ENCODE data around the gene AGTRAP. TPM values are rescaled to one million over a fixed set of nuclear protein-coding genes. Genes with fewer than 3 reads are reported as not detected.
A peak's percentile ranks its signal among the peaks of the same experiment; 100 is the strongest.

AGTRAP gene
- total and polyA plus RNA-seq, 2 of the 8 experiments (the other 6 are each of a cell fraction or from before 2014, with no cell fraction given): 69.7 to 192 TPM

DNA sequence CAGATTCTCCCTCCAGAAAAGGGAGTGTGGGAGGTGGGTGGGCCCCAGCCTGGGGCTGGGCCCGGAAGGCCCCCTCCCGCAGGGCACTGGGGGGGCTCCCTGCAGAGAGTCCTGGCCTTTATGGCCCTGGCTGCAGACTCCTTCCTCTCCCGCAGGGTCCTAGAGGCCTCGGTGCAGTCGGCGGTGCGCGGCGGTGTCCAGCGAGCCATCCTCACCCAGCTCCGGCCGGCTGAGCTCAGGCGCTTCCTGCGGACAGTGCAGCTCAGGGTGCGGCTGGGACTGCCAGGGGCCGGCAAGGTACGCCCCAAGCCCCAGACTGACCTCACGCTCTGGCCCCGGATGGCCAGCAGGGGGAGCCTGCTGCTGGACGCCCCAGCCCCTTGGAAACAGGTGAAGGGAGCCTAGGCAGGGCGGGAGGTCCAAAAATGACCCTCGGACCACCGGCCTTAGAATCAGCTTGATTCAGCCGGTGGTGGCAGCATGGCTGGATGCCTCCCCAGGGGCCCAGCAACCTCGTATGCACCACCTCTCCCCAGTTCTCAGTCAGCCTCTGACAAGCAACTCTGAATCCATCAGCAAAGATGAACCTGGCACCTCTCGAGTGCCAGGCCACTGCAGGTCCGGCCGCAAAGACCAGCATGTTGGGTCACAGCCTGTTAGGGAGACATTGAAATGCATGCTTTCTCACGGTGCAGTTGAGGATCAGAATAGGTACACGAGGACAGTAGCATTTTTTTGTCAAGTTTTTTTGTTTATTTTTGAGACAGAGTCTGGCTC is 49.2 kb downstream of the AGTRAP start (continued):
- TF ChIP-seq, protein P1, sequence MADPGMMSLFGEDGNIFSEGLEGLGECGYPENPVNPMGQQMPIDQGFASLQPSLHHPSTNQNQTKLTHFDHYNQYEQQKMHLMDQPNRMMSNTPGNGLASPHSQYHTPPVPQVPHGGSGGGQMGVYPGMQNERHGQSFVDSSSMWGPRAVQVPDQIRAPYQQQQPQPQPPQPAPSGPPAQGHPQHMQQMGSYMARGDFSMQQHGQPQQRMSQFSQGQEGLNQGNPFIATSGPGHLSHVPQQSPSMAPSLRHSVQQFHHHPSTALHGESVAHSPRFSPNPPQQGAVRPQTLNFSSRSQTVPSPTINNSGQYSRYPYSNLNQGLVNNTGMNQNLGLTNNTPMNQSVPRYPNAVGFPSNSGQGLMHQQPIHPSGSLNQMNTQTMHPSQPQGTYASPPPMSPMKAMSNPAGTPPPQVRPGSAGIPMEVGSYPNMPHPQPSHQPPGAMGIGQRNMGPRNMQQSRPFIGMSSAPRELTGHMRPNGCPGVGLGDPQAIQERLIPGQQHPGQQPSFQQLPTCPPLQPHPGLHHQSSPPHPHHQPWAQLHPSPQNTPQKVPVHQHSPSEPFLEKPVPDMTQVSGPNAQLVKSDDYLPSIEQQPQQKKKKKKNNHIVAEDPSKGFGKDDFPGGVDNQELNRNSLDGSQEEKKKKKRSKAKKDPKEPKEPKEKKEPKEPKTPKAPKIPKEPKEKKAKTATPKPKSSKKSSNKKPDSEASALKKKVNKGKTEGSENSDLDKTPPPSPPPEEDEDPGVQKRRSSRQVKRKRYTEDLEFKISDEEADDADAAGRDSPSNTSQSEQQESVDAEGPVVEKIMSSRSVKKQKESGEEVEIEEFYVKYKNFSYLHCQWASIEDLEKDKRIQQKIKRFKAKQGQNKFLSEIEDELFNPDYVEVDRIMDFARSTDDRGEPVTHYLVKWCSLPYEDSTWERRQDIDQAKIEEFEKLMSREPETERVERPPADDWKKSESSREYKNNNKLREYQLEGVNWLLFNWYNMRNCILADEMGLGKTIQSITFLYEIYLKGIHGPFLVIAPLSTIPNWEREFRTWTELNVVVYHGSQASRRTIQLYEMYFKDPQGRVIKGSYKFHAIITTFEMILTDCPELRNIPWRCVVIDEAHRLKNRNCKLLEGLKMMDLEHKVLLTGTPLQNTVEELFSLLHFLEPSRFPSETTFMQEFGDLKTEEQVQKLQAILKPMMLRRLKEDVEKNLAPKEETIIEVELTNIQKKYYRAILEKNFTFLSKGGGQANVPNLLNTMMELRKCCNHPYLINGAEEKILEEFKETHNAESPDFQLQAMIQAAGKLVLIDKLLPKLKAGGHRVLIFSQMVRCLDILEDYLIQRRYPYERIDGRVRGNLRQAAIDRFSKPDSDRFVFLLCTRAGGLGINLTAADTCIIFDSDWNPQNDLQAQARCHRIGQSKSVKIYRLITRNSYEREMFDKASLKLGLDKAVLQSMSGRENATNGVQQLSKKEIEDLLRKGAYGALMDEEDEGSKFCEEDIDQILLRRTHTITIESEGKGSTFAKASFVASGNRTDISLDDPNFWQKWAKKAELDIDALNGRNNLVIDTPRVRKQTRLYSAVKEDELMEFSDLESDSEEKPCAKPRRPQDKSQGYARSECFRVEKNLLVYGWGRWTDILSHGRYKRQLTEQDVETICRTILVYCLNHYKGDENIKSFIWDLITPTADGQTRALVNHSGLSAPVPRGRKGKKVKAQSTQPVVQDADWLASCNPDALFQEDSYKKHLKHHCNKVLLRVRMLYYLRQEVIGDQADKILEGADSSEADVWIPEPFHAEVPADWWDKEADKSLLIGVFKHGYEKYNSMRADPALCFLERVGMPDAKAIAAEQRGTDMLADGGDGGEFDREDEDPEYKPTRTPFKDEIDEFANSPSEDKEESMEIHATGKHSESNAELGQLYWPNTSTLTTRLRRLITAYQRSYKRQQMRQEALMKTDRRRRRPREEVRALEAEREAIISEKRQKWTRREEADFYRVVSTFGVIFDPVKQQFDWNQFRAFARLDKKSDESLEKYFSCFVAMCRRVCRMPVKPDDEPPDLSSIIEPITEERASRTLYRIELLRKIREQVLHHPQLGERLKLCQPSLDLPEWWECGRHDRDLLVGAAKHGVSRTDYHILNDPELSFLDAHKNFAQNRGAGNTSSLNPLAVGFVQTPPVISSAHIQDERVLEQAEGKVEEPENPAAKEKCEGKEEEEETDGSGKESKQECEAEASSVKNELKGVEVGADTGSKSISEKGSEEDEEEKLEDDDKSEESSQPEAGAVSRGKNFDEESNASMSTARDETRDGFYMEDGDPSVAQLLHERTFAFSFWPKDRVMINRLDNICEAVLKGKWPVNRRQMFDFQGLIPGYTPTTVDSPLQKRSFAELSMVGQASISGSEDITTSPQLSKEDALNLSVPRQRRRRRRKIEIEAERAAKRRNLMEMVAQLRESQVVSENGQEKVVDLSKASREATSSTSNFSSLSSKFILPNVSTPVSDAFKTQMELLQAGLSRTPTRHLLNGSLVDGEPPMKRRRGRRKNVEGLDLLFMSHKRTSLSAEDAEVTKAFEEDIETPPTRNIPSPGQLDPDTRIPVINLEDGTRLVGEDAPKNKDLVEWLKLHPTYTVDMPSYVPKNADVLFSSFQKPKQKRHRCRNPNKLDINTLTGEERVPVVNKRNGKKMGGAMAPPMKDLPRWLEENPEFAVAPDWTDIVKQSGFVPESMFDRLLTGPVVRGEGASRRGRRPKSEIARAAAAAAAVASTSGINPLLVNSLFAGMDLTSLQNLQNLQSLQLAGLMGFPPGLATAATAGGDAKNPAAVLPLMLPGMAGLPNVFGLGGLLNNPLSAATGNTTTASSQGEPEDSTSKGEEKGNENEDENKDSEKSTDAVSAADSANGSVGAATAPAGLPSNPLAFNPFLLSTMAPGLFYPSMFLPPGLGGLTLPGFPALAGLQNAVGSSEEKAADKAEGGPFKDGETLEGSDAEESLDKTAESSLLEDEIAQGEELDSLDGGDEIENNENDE (IDR thresholded peaks at IDR 0.05; ENCODE audit: insufficient replicate concordance, low read length): no peak
- TF ChIP-seq KDM4A (IDR thresholded peaks at IDR 0.05; ENCODE audit: low read depth, low read length, severe bottlenecking) (no peak), CHD2 (IDR thresholded peaks at IDR 0.05; ENCODE audit: low read length) (no peak), KDM5A (IDR thresholded peaks at IDR 0.05; ENCODE audit: low read length) (no peak), YY1 (IDR thresholded peaks at IDR 0.05; ENCODE audit: low read depth, low read length) (0 out of 2 replicates have a peak, but pooled peaks have one; percentile 51), JUN (IDR thresholded peaks at IDR 0.05; ENCODE audit: low read depth, low read length) (no peak), TAF1 (IDR thresholded peaks at IDR 0.05; ENCODE audit: low read depth, low read length) (peak; percentile 49; the same call in 1 of the 2 replicates), POU5F1 (IDR thresholded peaks at IDR 0.05; ENCODE audit: low read depth, low read length) (no peak), RNF2 (IDR thresholded peaks at IDR 0.05; ENCODE audit: borderline replicate concordance, low read depth, low read length, missing control alignments, poor library complexity, severe bottlenecking) (no peak), SAP30 (IDR thresholded peaks at IDR 0.05; ENCODE audit: insufficient read depth, insufficient replicate concordance, low read length) (no peak)

Data from H1 (cell line).